GM23338 (cell line): ENCODE measurements around the gene CCDC9B. TPM values are rescaled to one million over a fixed set of nuclear protein-coding genes. Genes with fewer than 3 reads are reported as not detected.

ENCODE experiments used
- ATAC-seq: fragments of 200-7000 bp; cut with Tn5 transposase; 3 replicates; pipeline ENCODE4 v1.9.1; 2020
- DNase-seq: peaks from one replicate; pipeline ENCODE4 v3.0.0-alpha.2; 2015; ENCODE audit warnings: low spot score
- H2AFZ ChIP-seq: fragments of 200-600 bp; sonication (generic); 2 replicates; pipeline ENCODE4 v1.8.0; 2016; ENCODE audit warnings: antibody characterized with exemption, mild to moderate bottlenecking, moderate library complexity
- H3F3A ChIP-seq: fragments of 200-600 bp; sonication (generic); replicated peaks from 2 replicates; pipeline ENCODE4 v1.8.0; 2017; ENCODE audit warnings: antibody characterized with exemption, mixed run types, low read depth
- H3K27ac ChIP-seq: fragments of 200-600 bp; sonication (generic); 2 replicates; pipeline ENCODE4 v1.6.1; 2016; ENCODE audit warnings: low read depth
- H3K27me3 ChIP-seq: fragments of 200-600 bp; sonication (generic); 2 replicates; pipeline ENCODE4 v1.8.0; 2016; ENCODE audit warnings: mild to moderate bottlenecking, mixed run types, moderate library complexity; ENCODE audit not compliant: insufficient read depth
- H3K36me3 ChIP-seq: fragments of 200-600 bp; sonication (generic); 2 replicates; pipeline ENCODE4 v1.8.0; 2016; ENCODE audit warnings: mild to moderate bottlenecking; ENCODE audit not compliant: insufficient read depth
- H3K4me1 ChIP-seq: fragments of 200-600 bp; sonication (generic); 2 replicates; pipeline ENCODE4 v1.8.0; 2016; ENCODE audit warnings: mild to moderate bottlenecking, moderate library complexity; ENCODE audit not compliant: insufficient read depth
- H3K4me2 ChIP-seq: fragments of 200-600 bp; sonication (generic); 2 replicates; pipeline ENCODE4 v1.7.1; 2017; ENCODE audit warnings: mixed run types
- H3K4me3 ChIP-seq: fragments of 200-600 bp; sonication (generic); 2 replicates; pipeline ENCODE4 v1.6.1; 2016; ENCODE audit warnings: mixed run types
- H3K79me2 ChIP-seq: fragments of 200-600 bp; sonication (generic); replicated peaks from 2 replicates; pipeline ENCODE4 v1.8.0; 2017; ENCODE audit warnings: mild to moderate bottlenecking; ENCODE audit not compliant: insufficient read depth
- H3K9me2 ChIP-seq: fragments of 200-600 bp; sonication (generic); 2 replicates; pipeline ENCODE4 v1.8.0; 2017; ENCODE audit not compliant: insufficient read depth
- H4K20me1 ChIP-seq: fragments of 200-600 bp; sonication (generic); replicated peaks from 2 replicates; pipeline ENCODE4 v1.8.0; 2017; ENCODE audit warnings: mild to moderate bottlenecking; ENCODE audit not compliant: insufficient read depth
- H3K27ac Mint-ChIP-seq: 2 replicates; pipeline ENCODE4 v1.8.0; 2020; ENCODE audit warnings: inconsistent platforms, mild to moderate bottlenecking, moderate library complexity, mixed read lengths
- H3K27me3 Mint-ChIP-seq: 3 replicates; pipeline ENCODE4 v1.8.0; 2022; ENCODE audit warnings: low read depth, mild to moderate bottlenecking, moderate library complexity, mixed read lengths, inconsistent platforms; ENCODE audit not compliant: insufficient read depth, poor library complexity
- H3K36me3 Mint-ChIP-seq: 3 replicates; pipeline ENCODE4 v1.8.0; 2021; ENCODE audit warnings: low read depth, mild to moderate bottlenecking, inconsistent platforms, moderate library complexity, mixed read lengths
- H3K4me1 Mint-ChIP-seq: 3 replicates; pipeline ENCODE4 v1.8.0; 2020; ENCODE audit warnings: mild to moderate bottlenecking, inconsistent platforms, mixed read lengths
- H3K4me3 Mint-ChIP-seq: 3 replicates; pipeline ENCODE4 v1.8.0; 2021; ENCODE audit warnings: moderate library complexity, mild to moderate bottlenecking, inconsistent platforms, mixed read lengths
- H3K9me3 Mint-ChIP-seq: 3 replicates; pipeline ENCODE4 v1.8.0; 2020; ENCODE audit warnings: moderate library complexity, mild to moderate bottlenecking, inconsistent platforms, mixed read lengths
- CREB1 ChIP-seq: fragments of 250-450 bp; sonication (Bioruptor Pico); IDR thresholded peaks from 2 replicates; pipeline ENCODE4 v1.5.0; 2020; ENCODE audit warnings: low read depth, mild to moderate bottlenecking, moderate library complexity
- EZH2 ChIP-seq: fragments of 200-600 bp; sonication (generic); IDR thresholded peaks from one replicate; pipeline ENCODE4 v1.8.0; 2017; ENCODE audit warnings: antibody characterized with exemption, mild to moderate bottlenecking, low read depth; ENCODE audit not compliant: unreplicated experiment
- EZH2phosphoT487 ChIP-seq: fragments of 200-600 bp; sonication (generic); IDR thresholded peaks from one replicate; pipeline ENCODE4 v1.8.1; 2018; ENCODE audit warnings: antibody characterized with exemption; ENCODE audit not compliant: unreplicated experiment
- JUNB ChIP-seq: IDR thresholded peaks from one replicate; pipeline ENCODE4 v1.6.1; 2016; ENCODE audit warnings: antibody characterized with exemption; ENCODE audit not compliant: unreplicated experiment
- NANOG ChIP-seq: IDR thresholded peaks from 2 replicates; pipeline ENCODE4 v1.6.1; 2016; ENCODE audit warnings: antibody characterized with exemption, borderline replicate concordance
- POLR2AphosphoS5 ChIP-seq: IDR thresholded peaks from 2 replicates; pipeline ENCODE4 v1.6.1; 2016; ENCODE audit warnings: antibody characterized with exemption, low read depth
- STAT1 ChIP-seq: IDR thresholded peaks from one replicate; pipeline ENCODE4 v1.6.1; 2016; ENCODE audit warnings: antibody characterized with exemption; ENCODE audit not compliant: unreplicated experiment
- ZNF114 ChIP-seq: fragments of 250-450 bp; sonication (Bioruptor Pico); IDR thresholded peaks from 2 replicates; pipeline ENCODE4 v1.5.0; 2020; ENCODE audit warnings: mild to moderate bottlenecking, moderate library complexity
- ZNF331 ChIP-seq: fragments of 250-450 bp; sonication (Bioruptor Pico); IDR thresholded peaks from 2 replicates; pipeline ENCODE4 v1.5.0; 2020; ENCODE audit warnings: low read depth, mild to moderate bottlenecking, moderate library complexity
- polyA plus RNA-seq: library from polyadenylated mRNA; unstranded; fragments of >200 nt; fragmentation: Nextera tagmentation; extraction: Ambion mirVana; gene quantifications from 2 replicates; pipeline ENCODE4 v1.2.1, GENCODE V29; 2016
- total RNA-seq: library from RNA; depleted of rRNA; stranded (reverse); fragments of >200 nt; shearing (Covaris generic); gene quantifications from 2 replicates; pipeline ENCODE4 v1.2.3, GENCODE V29; 2014
- TF ChIP-seq, protein P1 (sequence below): fragments of 250-450 bp; sonication (Bioruptor Pico); IDR thresholded peaks from 2 replicates; pipeline ENCODE4 v1.5.0; 2020; ENCODE audit warnings: mild to moderate bottlenecking, moderate library complexity
- TF ChIP-seq, protein P2 (sequence below): IDR thresholded peaks from 2 replicates; pipeline ENCODE4 v1.6.1; 2016; ENCODE audit warnings: antibody characterized with exemption
- TF ChIP-seq, protein P3 (sequence below): IDR thresholded peaks from one replicate; pipeline ENCODE4 v1.6.1; 2018; ENCODE audit warnings: antibody characterized with exemption; ENCODE audit not compliant: unreplicated experiment
- TF ChIP-seq, protein P4 (sequence below), 2 experiments: fragments of 200-600 bp in 1 of 2; sonication (generic) in 1 of 2; conservative IDR thresholded peaks; 2 replicates each; pipeline versions ENCODE4 v1.5.1 to v1.6.1; 2016 to 2017; ENCODE audit warnings: antibody characterized with exemption in 2 of 2, low read depth in 2 of 2, mild to moderate bottlenecking in 2 of 2, moderate library complexity in 1 of 2

Gene CCDC9B
- total and polyA plus RNA-seq, 2 experiments from 2014 or later, result 0.18 to 0.97 TPM

DNA sequence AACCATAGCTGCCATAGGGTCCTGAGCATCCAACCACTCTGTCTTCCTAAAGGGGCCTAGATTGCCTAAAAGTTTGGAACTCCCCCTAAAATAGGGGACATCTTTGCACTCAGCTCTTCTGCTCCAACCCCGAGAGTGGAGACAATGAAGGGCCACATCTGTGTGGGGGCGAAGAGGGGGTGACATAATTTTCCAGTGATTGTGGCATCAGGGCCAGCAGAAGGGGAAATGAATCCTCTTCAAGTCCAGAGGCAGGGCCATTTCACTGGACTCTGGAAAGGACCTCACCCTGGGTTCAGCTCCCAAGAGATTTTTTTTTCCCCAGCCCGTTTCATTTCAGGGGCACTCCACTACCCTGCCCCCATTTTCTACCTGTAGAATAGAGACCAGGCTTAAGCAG, 53.2 kb downstream of the CCDC9B start:
- H4K20me1 ChIP-seq, result no peaks in the 10 kb centered on the region
- TF ChIP-seq STAT1, result no peak
- TF ChIP-seq, protein P1, sequence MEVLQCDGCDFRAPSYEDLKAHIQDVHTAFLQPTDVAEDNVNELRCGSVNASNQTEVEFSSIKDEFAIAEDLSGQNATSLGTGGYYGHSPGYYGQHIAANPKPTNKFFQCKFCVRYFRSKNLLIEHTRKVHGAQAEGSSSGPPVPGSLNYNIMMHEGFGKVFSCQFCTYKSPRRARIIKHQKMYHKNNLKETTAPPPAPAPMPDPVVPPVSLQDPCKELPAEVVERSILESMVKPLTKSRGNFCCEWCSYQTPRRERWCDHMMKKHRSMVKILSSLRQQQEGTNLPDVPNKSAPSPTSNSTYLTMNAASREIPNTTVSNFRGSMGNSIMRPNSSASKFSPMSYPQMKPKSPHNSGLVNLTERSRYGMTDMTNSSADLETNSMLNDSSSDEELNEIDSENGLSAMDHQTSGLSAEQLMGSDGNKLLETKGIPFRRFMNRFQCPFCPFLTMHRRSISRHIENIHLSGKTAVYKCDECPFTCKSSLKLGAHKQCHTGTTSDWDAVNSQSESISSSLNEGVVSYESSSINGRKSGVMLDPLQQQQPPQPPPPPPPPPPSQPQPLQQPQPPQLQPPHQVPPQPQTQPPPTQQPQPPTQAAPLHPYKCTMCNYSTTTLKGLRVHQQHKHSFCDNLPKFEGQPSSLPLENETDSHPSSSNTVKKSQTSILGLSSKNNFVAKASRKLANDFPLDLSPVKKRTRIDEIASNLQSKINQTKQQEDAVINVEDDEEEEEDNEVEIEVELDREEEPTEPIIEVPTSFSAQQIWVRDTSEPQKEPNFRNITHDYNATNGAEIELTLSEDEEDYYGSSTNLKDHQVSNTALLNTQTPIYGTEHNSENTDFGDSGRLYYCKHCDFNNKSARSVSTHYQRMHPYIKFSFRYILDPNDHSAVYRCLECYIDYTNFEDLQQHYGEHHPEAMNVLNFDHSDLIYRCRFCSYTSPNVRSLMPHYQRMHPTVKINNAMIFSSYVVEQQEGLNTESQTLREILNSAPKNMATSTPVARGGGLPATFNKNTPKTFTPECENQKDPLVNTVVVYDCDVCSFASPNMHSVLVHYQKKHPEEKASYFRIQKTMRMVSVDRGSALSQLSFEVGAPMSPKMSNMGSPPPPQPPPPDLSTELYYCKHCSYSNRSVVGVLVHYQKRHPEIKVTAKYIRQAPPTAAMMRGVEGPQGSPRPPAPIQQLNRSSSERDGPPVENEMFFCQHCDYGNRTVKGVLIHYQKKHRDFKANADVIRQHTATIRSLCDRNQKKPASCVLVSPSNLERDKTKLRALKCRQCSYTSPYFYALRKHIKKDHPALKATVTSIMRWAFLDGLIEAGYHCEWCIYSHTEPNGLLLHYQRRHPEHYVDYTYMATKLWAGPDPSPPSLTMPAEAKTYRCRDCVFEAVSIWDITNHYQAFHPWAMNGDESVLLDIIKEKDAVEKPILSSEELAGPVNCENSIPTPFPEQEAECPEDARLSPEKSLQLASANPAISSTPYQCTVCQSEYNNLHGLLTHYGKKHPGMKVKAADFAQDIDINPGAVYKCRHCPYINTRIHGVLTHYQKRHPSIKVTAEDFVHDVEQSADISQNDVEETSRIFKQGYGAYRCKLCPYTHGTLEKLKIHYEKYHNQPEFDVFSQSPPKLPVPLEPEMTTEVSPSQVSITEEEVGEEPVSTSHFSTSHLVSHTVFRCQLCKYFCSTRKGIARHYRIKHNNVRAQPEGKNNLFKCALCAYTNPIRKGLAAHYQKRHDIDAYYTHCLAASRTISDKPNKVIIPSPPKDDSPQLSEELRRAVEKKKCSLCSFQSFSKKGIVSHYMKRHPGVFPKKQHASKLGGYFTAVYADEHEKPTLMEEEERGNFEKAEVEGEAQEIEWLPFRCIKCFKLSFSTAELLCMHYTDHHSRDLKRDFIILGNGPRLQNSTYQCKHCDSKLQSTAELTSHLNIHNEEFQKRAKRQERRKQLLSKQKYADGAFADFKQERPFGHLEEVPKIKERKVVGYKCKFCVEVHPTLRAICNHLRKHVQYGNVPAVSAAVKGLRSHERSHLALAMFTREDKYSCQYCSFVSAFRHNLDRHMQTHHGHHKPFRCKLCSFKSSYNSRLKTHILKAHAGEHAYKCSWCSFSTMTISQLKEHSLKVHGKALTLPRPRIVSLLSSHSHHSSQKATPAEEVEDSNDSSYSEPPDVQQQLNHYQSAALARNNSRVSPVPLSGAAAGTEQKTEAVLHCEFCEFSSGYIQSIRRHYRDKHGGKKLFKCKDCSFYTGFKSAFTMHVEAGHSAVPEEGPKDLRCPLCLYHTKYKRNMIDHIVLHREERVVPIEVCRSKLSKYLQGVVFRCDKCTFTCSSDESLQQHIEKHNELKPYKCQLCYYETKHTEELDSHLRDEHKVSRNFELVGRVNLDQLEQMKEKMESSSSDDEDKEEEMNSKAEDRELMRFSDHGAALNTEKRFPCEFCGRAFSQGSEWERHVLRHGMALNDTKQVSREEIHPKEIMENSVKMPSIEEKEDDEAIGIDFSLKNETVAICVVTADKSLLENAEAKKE, result no peak
- TF ChIP-seq ZNF331 (CRISPR knock-in tag), result no peak
- TF ChIP-seq, protein P2, sequence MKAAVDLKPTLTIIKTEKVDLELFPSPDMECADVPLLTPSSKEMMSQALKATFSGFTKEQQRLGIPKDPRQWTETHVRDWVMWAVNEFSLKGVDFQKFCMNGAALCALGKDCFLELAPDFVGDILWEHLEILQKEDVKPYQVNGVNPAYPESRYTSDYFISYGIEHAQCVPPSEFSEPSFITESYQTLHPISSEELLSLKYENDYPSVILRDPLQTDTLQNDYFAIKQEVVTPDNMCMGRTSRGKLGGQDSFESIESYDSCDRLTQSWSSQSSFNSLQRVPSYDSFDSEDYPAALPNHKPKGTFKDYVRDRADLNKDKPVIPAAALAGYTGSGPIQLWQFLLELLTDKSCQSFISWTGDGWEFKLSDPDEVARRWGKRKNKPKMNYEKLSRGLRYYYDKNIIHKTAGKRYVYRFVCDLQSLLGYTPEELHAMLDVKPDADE, result no peak
- no peak for TF ChIP-seq EZH2
- TF ChIP-seq, protein P3, sequence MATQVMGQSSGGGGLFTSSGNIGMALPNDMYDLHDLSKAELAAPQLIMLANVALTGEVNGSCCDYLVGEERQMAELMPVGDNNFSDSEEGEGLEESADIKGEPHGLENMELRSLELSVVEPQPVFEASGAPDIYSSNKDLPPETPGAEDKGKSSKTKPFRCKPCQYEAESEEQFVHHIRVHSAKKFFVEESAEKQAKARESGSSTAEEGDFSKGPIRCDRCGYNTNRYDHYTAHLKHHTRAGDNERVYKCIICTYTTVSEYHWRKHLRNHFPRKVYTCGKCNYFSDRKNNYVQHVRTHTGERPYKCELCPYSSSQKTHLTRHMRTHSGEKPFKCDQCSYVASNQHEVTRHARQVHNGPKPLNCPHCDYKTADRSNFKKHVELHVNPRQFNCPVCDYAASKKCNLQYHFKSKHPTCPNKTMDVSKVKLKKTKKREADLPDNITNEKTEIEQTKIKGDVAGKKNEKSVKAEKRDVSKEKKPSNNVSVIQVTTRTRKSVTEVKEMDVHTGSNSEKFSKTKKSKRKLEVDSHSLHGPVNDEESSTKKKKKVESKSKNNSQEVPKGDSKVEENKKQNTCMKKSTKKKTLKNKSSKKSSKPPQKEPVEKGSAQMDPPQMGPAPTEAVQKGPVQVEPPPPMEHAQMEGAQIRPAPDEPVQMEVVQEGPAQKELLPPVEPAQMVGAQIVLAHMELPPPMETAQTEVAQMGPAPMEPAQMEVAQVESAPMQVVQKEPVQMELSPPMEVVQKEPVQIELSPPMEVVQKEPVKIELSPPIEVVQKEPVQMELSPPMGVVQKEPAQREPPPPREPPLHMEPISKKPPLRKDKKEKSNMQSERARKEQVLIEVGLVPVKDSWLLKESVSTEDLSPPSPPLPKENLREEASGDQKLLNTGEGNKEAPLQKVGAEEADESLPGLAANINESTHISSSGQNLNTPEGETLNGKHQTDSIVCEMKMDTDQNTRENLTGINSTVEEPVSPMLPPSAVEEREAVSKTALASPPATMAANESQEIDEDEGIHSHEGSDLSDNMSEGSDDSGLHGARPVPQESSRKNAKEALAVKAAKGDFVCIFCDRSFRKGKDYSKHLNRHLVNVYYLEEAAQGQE, result no peak
- TF ChIP-seq NANOG, result no peak
- TF ChIP-seq CREB1 (CRISPR knock-in tag), result no peak
- TF ChIP-seq JUNB, result no peak
- TF ChIP-seq EZH2phosphoT487, result no peak
- TF ChIP-seq POLR2AphosphoS5, result no peak
- TF ChIP-seq, protein P4, sequence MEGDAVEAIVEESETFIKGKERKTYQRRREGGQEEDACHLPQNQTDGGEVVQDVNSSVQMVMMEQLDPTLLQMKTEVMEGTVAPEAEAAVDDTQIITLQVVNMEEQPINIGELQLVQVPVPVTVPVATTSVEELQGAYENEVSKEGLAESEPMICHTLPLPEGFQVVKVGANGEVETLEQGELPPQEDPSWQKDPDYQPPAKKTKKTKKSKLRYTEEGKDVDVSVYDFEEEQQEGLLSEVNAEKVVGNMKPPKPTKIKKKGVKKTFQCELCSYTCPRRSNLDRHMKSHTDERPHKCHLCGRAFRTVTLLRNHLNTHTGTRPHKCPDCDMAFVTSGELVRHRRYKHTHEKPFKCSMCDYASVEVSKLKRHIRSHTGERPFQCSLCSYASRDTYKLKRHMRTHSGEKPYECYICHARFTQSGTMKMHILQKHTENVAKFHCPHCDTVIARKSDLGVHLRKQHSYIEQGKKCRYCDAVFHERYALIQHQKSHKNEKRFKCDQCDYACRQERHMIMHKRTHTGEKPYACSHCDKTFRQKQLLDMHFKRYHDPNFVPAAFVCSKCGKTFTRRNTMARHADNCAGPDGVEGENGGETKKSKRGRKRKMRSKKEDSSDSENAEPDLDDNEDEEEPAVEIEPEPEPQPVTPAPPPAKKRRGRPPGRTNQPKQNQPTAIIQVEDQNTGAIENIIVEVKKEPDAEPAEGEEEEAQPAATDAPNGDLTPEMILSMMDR (conservative IDR thresholded peaks at IDR 0.05; ENCODE audit: low read depth in 2 of 2), result no peak
- no peak for TF ChIP-seq ZNF114 (CRISPR knock-in tag)
- H3K9me3 Mint-ChIP-seq, result no peaks in the 10 kb centered on the region

More for the DNA sequence above, 53.2 kb downstream of the CCDC9B start:
- Histone ChIP-seq H3K36me3 (no peaks in the 10 kb centered on the region), H3K27ac (no peak overlapping the region), H3K4me3 (no peak overlapping the region), H3K79me2 (no peaks in the 10 kb centered on the region), H3K4me2 (no peak overlapping the region), H3K4me1 (peaks cover 28% of the 10 kb centered on the region), H3K27me3 (peaks cover 83% of the 10 kb centered on the region), H3K9me2 (no peaks in the 10 kb centered on the region), H3F3A (peaks cover 13% of the 10 kb centered on the region; the same call in 1 of the 2 replicates), H2AFZ (no peak overlapping the region)
- H3K4me3 Mint-ChIP-seq, result no peak overlapping the region
- no peak overlapping the region for H3K27ac Mint-ChIP-seq
- no peak for DNase-seq
- H3K27me3 Mint-ChIP-seq, result peaks cover 66% of the 10 kb centered on the region
- ATAC-seq, result no peak
- H3K36me3 Mint-ChIP-seq, result peaks cover 2% of the 10 kb centered on the region; the same call in 1 of the 3 replicates
- H3K4me1 Mint-ChIP-seq, result peaks cover 47% of the 10 kb centered on the region
